HL-60/S4 treated with phorbol 12-myristate 13-acetate at 8.2 ng/mL for 4 days and 3 days (cell line): ENCODE results near the gene JPH3.

Experiments used
- in situ Hi-C: fragments of 300-500 bp; cut with MboI; formaldehyde crosslinking; loops from 2 replicates; pipeline ENCODE4 v1.15.0; 2022; ENCODE audit warnings: low sequenced_read_pairs

The JPH3 gene

DNA sequence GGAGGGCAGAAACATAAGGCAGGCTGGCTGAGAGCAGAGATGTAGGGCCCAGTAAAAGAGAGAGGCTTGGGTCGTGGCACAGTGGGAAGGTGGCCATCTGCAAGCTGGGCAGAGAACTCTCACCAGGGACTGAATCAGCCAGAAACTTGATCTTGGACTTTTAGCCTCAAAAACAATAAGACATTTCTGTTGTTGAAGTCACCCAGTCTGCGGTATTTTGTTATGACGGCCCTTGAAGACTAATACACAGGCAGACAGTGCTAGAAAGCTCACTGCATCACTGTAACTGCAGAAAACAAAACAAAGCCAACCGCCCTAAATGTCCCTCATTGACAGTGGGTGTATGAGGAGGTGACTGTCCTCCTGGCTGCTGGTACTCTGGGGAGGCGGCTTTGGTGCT, 3.9 kb upstream of the JPH3 start:
- in situ Hi-C loops = no loop called here

DNA sequence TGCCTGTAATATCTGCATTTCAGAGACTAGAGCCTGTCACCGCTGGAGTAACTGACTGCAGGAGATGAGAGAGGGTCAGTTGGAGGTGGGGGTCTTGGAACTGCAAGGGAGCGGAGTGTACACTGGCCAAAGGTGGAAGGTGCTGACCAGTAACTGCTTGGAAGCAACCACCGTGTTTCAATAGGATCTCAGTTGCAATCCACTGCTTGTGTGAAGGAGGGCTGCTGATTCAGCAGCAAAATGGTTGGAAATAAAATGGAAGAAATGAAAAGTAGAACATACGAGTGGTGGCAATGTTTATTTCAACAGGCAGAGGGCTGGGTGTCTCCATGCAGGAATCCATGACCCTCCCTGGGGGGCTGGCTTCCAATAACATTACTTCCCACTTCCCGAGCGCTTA, 2.1 kb upstream of the JPH3 start:
- in situ Hi-C loops = no loop called here

GRCh38 chr16:87601401-87601981, 817 bp upstream of the JPH3 start:
- in situ Hi-C loops = no loop called here

DNA sequence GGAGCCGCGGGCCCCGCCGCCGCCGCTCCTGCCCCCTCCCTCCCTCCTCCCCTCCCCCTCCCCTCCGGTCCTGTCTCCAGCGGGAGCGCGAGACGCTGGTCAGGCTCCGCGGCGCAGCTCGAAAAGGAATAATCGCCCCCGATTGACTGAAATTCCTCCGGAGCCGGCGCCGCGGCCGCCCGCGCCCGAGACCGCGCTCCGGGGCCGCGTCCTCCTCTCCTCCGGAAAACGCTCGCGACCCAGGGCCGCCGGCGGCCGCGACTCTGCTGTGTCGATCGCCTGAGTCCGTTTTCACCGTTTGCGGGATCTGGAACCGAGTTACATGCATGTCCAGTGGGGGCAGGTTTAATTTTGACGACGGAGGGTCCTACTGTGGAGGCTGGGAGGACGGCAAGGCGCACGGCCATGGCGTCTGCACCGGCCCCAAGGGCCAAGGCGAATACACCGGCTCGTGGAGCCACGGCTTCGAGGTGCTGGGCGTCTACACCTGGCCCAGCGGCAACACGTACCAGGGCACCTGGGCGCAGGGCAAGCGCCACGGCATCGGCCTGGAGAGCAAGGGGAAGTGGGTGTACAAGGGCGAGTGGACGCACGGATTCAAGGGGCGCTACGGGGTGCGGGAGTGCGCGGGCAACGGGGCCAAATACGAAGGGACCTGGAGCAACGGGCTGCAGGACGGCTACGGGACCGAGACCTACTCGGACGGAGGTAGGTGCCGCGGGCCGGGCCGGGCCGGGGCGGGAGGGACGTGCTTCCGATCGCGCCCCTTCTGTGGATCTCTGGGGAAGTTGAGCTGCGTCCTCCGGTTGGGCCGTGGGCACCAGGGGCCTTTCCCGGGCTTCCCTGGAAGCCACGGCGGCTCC, 744 bp downstream of the JPH3 start:
- in situ Hi-C loops = no loop called here

DNA sequence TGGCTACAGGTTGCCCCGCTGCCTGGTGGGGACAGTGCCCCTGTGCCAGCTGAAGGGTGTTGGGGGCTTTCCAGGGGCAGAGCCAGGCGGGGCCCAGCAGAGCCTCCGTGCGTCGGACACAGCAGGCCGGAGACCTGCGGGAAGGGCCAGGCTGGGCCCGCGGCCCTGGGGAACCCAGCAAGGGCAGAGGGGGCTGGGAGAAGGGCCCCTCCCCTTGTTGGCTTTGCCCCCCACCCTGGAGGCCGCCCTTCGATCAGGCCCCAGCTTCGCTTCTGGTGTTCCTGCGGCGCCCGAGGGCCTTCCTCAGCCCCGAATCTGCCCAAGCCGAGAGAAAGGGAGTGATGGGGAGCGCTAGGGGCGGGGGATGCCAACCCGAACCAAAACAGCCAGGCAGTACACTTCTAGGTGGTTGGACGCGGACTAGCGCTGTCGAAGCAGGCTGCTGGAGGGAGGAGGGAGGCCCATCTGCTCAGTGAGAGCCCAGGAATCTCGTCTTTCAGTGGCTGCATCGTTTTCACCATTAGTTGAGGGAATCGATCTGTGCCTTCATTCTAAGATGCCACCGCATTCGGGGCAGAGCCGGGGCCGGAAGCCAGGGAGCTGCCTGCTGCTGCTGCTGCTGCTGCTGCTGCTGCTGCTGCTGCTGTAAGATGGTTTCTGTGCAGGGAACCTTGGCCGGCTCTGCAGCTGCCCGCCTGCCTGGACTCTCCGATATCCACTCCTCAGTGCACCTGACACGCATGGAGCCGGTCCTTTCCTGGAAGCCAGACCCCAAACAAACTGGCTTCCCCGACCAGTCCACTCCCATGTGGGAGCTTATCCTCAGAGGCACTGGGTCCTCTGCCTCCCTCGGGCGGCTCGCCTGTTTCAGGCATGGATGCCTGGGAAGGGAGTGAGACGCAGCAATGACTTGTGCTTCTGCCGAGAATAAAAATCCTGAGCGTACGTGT, 1.7 kb downstream of the JPH3 start:
- in situ Hi-C loops = no loop called here

GRCh38 chr16:87604634-87605111, 2.4 kb downstream of the JPH3 start:
- in situ Hi-C loops = no loop called here

GRCh38 chr16:87607223-87607622, 4.9 kb downstream of the JPH3 start:
- in situ Hi-C loops = no loop called here

DNA sequence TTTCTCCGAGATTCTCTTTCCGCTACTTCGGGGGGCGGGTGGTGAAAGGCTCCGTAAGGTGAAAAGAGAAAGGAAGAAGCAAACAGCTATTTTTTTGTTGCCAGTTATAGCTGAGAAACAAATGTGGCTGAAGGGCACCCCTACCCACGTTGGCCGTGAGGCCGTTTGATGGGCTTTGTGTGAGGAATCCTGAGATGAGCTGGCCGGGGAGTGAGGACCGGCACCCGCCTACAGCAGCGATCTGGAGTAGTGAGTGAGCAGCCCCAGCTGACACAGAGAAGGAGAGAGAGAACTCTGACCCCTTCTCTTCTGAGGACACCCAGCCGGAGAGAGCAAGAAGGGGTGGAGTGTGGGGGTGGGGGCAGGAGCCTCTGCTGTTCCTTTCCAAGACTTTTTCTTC, 5.6 kb downstream of the JPH3 start:
- in situ Hi-C loops = no loop called here

DNA sequence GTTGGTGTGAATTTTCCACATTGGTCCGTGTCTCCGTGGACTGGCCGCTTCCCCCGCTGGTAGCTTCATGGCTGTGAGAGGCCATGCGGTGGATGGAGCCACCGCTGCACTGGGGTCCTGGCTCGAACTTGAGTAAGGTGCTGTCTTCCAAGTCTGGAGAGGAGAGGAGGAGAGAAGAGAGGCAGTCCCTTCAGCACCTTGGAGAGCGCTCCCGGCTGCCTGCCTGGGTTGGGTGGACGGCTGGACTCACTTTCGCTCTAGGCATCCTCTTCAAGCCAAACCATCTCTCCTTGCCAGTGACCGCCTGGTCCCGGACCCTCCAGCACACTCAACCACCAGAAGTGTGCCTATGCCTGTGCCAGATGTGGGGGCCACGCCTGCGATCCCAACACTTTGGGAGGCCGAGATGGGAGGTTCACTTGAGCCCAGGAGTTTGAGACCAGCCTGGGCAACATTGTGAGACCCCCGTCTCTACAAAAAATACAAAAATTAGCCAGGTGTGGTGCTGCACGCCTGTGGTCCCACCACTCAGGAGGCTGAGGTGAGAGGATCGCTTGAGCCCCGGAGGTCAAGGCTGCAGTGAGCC, 6.2 kb downstream of the JPH3 start:
- in situ Hi-C loops = no loop called here

DNA sequence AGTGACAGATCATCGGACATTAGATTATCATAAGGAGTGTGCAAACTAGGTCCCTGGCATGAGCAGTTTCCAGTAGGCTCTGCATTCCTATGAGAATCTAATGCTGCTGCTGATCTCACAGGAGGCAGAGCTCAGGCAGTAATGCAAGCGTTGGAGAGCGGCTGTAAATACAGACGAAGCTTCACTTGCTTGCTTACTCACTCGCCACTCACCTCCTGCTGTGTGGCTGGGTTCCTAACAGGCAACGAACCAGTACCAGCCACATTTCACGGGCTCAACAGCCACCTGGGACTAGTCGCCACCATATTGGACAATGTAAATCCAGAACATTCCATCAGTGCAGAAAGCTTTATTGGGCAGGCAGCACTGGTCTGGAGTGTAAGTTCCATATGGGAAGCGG, 7.7 kb downstream of the JPH3 start:
- in situ Hi-C loops = no loop called here

DNA sequence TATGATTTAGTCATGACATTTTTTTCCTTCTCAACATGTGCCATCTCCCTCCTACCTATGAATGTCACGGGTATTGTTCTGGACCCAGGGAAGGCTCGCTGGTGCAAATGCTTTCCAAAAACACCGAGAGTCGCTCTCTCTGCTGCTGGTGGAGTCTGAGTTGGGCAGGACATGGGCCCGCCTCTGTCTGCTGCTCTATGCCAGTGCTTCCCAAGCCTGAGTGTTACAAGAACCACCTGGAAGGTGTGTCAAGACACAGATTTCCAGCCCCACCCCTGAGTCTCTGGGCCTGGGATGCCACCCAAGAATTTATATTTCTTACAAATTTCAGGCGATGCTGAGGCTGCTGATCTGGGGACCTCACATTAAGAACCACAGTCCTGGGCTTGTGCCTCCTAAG, 9.1 kb downstream of the JPH3 start:
- in situ Hi-C loops = no loop called here

DNA sequence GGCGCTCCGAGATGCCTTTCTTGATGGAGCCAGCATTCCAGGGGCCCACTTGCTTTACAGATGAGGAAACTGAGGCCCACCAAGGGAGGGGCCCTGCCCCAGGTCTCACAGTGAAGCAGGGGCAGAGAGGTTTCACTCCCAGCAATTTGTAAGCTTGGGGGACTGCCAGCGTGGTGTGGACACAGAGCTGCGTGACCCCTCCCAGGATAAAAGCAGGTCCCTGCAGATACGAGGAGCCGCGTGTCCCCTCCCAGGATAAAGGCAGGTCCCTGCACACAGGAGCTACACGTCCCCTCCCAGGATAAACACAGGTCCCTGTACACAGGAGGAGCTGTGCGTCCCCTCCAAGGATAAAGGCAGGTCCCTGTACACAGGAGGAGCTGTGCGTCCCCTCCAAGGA, 11.7 kb downstream of the JPH3 start:
- in situ Hi-C loops = no loop called here

- in situ Hi-C loops = no loop called here
These were observed 13.3 kb downstream of the JPH3 start for GRCh38 chr16:87615621-87616041.

DNA sequence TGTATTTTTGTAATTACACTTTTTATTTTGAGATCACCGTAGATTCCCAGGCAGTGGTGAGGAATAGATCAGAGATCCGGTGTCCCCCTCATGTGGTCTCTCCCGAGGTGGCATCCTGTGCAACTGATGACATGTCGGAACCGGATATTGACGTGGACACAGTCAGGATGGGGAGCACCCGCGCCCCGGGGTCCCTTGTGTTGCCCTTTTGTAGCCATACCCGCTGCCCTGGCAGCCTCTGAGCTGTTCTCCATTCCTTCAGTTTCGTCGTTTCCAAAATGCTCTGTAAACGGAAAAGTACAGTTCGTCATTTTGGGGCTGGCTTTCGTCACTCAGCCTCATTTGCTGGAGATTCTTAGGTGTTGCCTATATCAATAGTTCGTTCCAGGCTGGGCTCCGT, 14.2 kb downstream of the JPH3 start:
- in situ Hi-C loops = no loop called here

DNA sequence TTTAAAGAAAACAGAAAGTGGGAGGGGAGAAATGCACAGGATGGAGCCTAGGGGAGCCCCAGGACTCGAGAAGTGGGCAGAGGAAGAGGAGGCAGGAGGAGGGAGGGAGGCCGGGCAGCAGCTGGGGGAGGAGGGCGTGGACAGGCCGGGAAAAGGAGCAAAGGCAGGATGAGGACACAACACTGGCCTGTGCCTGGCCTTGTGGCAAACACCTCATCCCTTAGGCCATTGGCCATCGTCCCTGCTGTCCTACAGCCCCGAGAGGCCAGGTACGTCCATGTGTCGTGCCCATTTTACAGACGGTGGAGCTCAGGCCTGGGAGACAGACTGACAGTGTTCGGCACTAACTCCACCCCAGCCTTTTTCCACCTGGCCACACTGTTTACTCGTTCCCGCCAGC, 15.9 kb downstream of the JPH3 start:
- in situ Hi-C loops = no loop called here

- in situ Hi-C loops = no loop called here
These were observed 17.3 kb downstream of the JPH3 start for GRCh38 chr16:87619360-87620200.

GRCh38 chr16:87620201-87620495, 17.8 kb downstream of the JPH3 start:
- in situ Hi-C loops = no loop called here

DNA sequence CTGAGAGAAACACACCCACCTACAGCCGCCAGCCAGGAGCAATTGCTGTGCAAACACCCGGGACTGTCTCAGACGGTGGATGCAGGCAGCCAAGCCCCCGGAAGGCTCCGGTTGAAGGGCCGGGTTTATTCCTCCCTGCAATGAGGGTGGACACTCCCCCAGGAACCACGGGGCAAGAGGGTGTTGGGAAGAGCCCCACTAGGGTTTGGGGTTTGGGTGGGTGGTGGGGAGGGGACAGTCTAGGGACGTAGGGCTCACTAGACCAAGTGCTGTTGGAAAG, 19.2 kb downstream of the JPH3 start:
- in situ Hi-C loops = no loop called here

DNA sequence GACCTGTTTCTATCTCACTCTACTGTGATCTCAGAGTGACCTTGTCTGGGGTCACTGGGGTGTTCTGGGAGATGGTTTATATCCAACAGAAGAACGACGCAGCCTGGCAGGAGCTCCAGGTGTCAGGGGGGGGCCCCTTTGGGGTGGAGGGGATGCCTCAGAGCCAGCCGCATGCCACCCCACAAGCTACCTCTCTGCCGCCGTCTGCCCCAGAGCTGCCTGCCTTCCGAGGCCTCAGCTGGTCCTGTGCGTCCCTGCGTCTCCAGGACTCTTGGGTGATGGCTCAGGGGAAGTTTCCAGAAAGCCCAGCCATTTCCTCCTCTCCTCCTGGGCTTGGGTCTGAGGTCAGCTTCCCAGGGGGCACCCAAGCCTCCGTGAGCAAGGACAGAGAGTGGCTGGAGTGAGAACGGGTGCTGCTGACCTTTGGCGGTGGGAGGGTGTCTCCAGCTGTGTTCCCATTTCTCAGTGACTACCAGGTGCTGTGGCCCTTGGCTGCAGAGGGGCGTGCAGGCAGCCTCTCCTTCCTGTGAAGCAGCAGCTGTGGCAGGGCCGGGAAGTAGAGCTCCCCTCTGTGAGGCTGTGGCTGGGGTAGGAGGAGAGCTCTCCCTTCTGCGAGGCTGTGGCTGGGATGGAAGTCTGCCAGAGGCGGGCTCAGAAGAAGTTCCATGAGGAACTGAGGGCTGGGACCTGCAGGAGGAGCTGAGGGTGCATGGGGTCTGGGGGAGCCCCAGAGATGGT, 19.8 kb downstream of the JPH3 start:
- in situ Hi-C loops = no loop called here

GRCh38 chr16:87622756-87623319, 20.5 kb downstream of the JPH3 start:
- in situ Hi-C loops = no loop called here
